SU-DHL-6 (cell line): Measurements from ENCODE around the gene FARP2.
"Not testable (repeated sequence)": the region's sequence is repeated elsewhere in the genome, so short reads cannot be mapped to it uniquely, and the experiment has no call there.

Experiments
- H2AFZ ChIP-seq: fragments of 200-600 bp; sonication (generic); 2 replicates; pipeline ENCODE4 v1.6.1; 2014; ENCODE audit warnings: low read depth, mild to moderate bottlenecking, moderate library complexity, mixed read lengths, antibody characterized with exemption, low read length; ENCODE audit not compliant: severe bottlenecking
- H3F3A ChIP-seq: fragments of 200-600 bp; shearing (Covaris generic); 2 replicates; pipeline ENCODE4 v1.6.0; 2016; ENCODE audit warnings: antibody characterized with exemption, mild to moderate bottlenecking; ENCODE audit not compliant: insufficient read depth
- H3K27ac ChIP-seq: fragments of 200-600 bp; sonication (generic); 2 replicates; pipeline ENCODE4 v1.5.1; 2016; ENCODE audit warnings: low read depth, mild to moderate bottlenecking, low read length, moderate library complexity, mixed read lengths
- H3K27me3 ChIP-seq: fragments of 200-600 bp; sonication (generic), shearing (Covaris generic); 2 replicates; pipeline ENCODE4 v1.6.0; 2014; ENCODE audit warnings: mild to moderate bottlenecking, low read length
- H3K36me3 ChIP-seq: fragments of 200-600 bp; sonication (generic); 2 replicates; pipeline ENCODE4 v1.6.1; 2014; ENCODE audit warnings: mild to moderate bottlenecking, low read length, mixed read lengths
- H3K4me2 ChIP-seq: fragments of 300-600, 200-600 bp; shearing (Covaris generic), sonication (generic); 2 replicates; pipeline ENCODE4 v1.6.0; 2014; ENCODE audit warnings: low read length, low read depth, mild to moderate bottlenecking; ENCODE audit not compliant: poor library complexity, severe bottlenecking
- H3K4me3 ChIP-seq: fragments of 200-600 bp; sonication (generic); 2 replicates; pipeline ENCODE4 v1.5.1; 2014; ENCODE audit warnings: antibody characterized with exemption, low read length, mild to moderate bottlenecking, mixed read lengths; ENCODE audit not compliant: insufficient read depth, poor library complexity, severe bottlenecking
- H3K79me2 ChIP-seq: fragments of 200-600 bp; sonication (generic); 2 replicates; pipeline ENCODE4 v1.6.1; 2014; ENCODE audit warnings: mild to moderate bottlenecking, low read length, moderate library complexity; ENCODE audit not compliant: insufficient read depth
- H3K9ac ChIP-seq: fragments of 200-600 bp; sonication (generic); 2 replicates; pipeline ENCODE4 v1.7.0; 2014; ENCODE audit warnings: mild to moderate bottlenecking, low read length
- H3K9me2 ChIP-seq: fragments of 200-600 bp; sonication (generic); replicated peaks from 2 replicates; pipeline ENCODE4 v1.6.1; 2014; ENCODE audit warnings: low read length; ENCODE audit not compliant: insufficient read depth
- H3K9me3 ChIP-seq: fragments of 200-600 bp; sonication (generic); 2 replicates; pipeline ENCODE4 v1.6.1; 2014; ENCODE audit warnings: low read length, mixed read lengths; ENCODE audit not compliant: insufficient read depth
- H4K20me1 ChIP-seq: fragments of 200-600 bp; sonication (generic); 2 replicates; pipeline ENCODE4 v1.6.1; 2014; ENCODE audit warnings: low read depth, mild to moderate bottlenecking, antibody characterized with exemption, low read length, moderate library complexity, mixed read lengths
- EZH2phosphoT487 ChIP-seq: fragments of 200-600 bp; sonication (generic), shearing (Covaris generic); conservative IDR thresholded peaks from 2 replicates; pipeline ENCODE4 v1.6.1; 2018; ENCODE audit warnings: mild to moderate bottlenecking, antibody characterized with exemption, low read length, moderate library complexity, mixed read lengths
- TF ChIP-seq, protein P1 (sequence below): fragments of 200-600 bp; sonication (generic); IDR thresholded peaks from one replicate; pipeline ENCODE4 v1.5.1; 2017; ENCODE audit warnings: antibody characterized with exemption, mild to moderate bottlenecking, low read length, moderate library complexity; ENCODE audit not compliant: insufficient read depth, poor library complexity, severe bottlenecking

FARP2 gene

DNA sequence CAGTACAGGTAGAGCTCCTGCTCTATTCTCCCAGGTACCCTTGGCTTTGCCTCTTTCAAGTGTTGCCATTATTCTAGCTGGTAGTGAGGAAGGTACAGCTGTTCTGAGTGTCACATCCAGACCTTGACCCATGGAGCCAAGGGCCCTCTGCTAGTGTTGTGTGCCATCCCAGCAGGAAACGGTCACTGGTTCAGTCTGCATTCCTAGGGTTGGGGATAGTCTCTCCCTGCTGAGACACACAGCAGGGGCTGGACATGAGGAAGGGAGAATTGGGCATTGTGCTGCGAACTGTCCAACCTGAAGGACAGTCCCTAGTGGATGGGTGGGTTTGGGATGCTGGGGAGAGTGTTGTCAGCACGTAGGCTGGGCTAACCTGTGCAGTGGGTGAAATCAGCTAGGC lies 59.1 kb downstream of the FARP2 start:
- no peaks in the 10 kb centered on the region for H3K27me3 ChIP-seq
- no peak overlapping the region for H3K9ac ChIP-seq
- no peaks in the 10 kb centered on the region for H3K9me3 ChIP-seq
- no peak overlapping the region for H3K27ac ChIP-seq
- H3F3A ChIP-seq, result no peaks in the 10 kb centered on the region
- H3K4me2 ChIP-seq, result no peak overlapping the region
- no peak overlapping the region for H2AFZ ChIP-seq
- no peak for TF ChIP-seq EZH2phosphoT487
- TF ChIP-seq, protein P1, sequence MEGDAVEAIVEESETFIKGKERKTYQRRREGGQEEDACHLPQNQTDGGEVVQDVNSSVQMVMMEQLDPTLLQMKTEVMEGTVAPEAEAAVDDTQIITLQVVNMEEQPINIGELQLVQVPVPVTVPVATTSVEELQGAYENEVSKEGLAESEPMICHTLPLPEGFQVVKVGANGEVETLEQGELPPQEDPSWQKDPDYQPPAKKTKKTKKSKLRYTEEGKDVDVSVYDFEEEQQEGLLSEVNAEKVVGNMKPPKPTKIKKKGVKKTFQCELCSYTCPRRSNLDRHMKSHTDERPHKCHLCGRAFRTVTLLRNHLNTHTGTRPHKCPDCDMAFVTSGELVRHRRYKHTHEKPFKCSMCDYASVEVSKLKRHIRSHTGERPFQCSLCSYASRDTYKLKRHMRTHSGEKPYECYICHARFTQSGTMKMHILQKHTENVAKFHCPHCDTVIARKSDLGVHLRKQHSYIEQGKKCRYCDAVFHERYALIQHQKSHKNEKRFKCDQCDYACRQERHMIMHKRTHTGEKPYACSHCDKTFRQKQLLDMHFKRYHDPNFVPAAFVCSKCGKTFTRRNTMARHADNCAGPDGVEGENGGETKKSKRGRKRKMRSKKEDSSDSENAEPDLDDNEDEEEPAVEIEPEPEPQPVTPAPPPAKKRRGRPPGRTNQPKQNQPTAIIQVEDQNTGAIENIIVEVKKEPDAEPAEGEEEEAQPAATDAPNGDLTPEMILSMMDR, result no peak
- no peaks in the 10 kb centered on the region for H3K79me2 ChIP-seq
- no peaks in the 10 kb centered on the region for H3K9me2 ChIP-seq
- H3K4me3 ChIP-seq, result no peak overlapping the region
- no peaks in the 10 kb centered on the region for H4K20me1 ChIP-seq
- H3K36me3 ChIP-seq, result no peaks in the 10 kb centered on the region

DNA sequence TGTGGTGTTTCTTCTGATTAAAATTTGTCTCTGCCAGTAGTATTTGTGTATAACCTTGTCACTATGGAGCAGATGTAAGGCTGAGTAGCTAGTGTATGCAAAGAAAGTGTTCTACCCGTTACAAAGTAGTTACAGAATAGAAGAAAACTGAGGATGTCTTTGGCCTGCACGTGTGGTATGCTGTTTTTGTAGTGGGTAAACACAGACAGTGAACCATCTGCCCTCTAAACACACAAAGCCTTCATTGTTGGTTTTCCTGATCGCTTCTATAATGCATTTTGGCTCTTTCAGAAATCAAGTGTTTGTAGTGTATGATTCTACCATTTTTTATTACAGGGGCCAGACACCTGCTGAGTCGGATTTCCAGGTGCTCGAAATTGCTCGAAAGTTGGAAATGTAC lies 61.5 kb downstream of the FARP2 start:
- Histone ChIP-seq H3K79me2 (no peaks in the 10 kb centered on the region), H3K27ac (no peak overlapping the region), H3K9me3 (no peaks in the 10 kb centered on the region), H3K4me3 (no peak overlapping the region), H3K36me3 (no peaks in the 10 kb centered on the region), H2AFZ (no peak overlapping the region), H3K4me2 (no peak overlapping the region), H3K27me3 (no peaks in the 10 kb centered on the region), H3K9me2 (no peaks in the 10 kb centered on the region), H3K9ac (no peak overlapping the region), H3F3A (no peaks in the 10 kb centered on the region), H4K20me1 (no peaks in the 10 kb centered on the region)
- TF ChIP-seq EZH2phosphoT487, result no peak
- TF ChIP-seq, protein P1, result no peak

DNA sequence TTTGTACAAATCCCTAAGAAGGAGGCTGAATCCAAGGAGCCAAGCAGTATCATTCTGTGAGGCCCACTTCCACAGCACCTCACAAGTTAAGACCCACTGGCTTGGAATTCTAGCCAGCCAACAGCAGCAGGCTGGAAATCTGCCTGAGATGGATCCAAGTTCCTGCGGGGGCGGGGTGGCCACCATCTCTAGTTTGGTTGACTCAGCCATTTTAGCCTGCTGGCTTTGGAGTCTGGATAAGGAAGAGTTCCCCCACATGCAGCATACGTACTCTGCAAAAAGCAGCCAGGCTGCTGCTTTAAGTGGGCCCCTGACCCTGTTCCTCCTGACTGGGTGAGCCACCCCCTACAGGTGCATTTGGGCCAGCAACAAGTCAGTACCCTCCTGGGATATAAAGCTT lies 65.2 kb downstream of the FARP2 start:
- no peak overlapping the region for H3K9ac ChIP-seq
- no peak overlapping the region for H2AFZ ChIP-seq
- no peak for TF ChIP-seq EZH2phosphoT487
- TF ChIP-seq, protein P1, result no peak
- no peaks in the 10 kb centered on the region for H4K20me1 ChIP-seq
- H3K9me3 ChIP-seq, result no peaks in the 10 kb centered on the region; the same call in 1 of the 2 replicates
- H3F3A ChIP-seq, result no peaks in the 10 kb centered on the region
- H3K36me3 ChIP-seq, result no peaks in the 10 kb centered on the region
- no peaks in the 10 kb centered on the region for H3K79me2 ChIP-seq
- no peaks in the 10 kb centered on the region for H3K27me3 ChIP-seq
- no peak overlapping the region for H3K4me2 ChIP-seq
- H3K9me2 ChIP-seq, result no peaks in the 10 kb centered on the region
- H3K4me3 ChIP-seq, result no peak overlapping the region
- no peak overlapping the region for H3K27ac ChIP-seq

DNA sequence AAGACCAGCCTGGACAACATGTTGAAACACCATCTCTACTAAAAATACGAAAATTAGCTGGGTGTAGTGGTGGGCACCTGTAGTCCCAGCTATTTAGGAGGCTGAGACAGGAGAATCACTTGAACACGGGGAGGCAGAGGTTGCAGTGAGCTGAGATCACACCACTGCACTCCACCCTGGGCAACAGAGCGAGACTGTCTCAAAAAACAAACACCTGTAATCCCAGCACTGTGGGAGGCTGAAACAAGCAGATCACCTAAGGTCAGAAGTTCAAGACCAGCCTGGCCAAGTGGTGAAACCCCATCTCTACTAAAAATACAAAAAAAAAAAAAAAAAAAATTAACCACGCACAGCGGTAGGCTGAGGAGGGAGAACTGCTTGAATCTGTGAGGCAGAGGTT lies 65.9 kb downstream of the FARP2 start:
- not testable (repeated sequence) for H3K27me3 ChIP-seq, H3K9me2 ChIP-seq, H3K4me2 ChIP-seq, H3K36me3 ChIP-seq, H2AFZ ChIP-seq, H3K4me3 ChIP-seq, H3K9ac ChIP-seq, H3K79me2 ChIP-seq, H3K9me3 ChIP-seq, H3K27ac ChIP-seq, H3F3A ChIP-seq, H4K20me1 ChIP-seq
